GM12874 (cell line): Measurements from ENCODE around the gene FALEC.

Experiments used
- CTCF ChIP-seq: IDR thresholded peaks from 2 replicates; pipeline ENCODE4 v1.5.1; 2011; ENCODE audit warnings: low read depth, mild to moderate bottlenecking, control low read depth, low read length, moderate library complexity; ENCODE audit not compliant: insufficient read depth

Gene FALEC

GRCh38 chr1:150576794-150577556 lies 61.4 kb downstream of the FALEC start:
- TF ChIP-seq CTCF: no peak

DNA sequence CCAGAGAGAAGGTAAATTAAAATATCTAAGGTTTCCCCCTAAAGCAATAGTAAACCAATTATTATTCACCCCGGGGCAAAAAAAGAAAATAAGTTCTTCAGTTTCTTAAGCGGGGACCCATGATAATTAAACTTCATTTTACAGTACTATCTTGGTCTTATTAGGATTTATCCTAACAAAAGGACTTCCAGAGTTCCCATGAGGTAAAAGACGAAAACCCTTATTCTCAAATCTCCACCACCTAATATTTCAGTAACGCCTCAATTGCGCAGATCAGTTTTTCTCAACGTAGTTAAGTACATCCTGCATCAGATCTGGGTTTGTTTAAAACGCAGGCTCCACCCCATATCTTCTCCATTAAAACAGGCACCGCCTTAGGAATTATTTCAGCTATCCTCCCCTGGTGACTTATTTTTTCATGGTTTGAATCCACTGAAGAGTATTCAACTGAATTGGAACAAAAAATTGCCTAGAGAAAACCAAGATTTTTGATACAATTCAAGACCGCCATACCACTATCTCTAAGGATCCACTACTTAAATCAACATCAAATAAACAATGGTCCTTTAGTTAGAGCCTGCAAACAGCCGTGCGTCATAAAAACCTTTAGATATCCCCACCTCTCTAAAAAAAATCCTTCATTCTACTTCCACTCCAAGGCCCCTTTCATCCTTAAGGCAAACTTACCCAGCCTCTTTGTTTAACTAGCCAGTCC lies 62.2 kb downstream of the FALEC start:
- TF ChIP-seq CTCF: no peak

GRCh38 chr1:150578272-150579109 lies 62.9 kb downstream of the FALEC start:
- no peak for TF ChIP-seq CTCF

- TF ChIP-seq CTCF: no peak
Measured at GRCh38 chr1:150579110-150579944, 63.8 kb downstream of the FALEC start, which contains the start of gene MCL1. MCL1 (minus strand) TSS chr1:150579610; CDS start chr1:150579530, 80 bp downstream.

DNA sequence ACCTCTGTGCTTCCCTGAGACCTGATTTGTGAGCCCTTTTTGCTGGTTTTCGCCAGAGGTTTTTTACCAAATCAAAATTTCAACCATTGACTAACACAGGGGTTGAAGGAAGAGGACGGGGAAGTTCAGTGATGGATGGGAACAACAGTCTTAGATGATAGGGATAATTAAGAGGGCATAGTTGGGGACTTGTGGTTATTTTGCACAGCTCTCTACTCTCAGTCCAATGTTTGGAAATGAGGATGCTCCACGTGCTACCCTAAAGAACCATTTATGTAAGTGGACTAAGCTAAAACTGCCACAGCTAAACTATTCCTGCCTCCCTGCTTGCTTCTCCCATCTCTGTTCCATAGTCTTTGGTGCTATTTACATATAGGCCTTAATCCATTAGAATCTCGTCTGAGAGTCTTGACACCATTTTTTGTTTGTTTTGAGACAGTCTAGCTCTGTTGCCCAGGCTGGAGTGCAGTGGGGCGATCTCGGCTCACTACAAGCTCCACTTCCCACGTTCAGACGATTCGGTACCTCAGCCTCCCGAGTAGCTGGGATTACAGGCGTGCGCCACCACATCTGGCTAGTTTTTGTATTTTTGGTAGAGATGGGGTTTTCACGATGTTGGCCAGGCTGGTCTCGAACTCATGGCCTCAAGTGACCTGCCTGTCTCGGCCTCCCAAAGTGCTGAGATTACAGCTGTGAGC lies 64.5 kb downstream of the FALEC start:
- TF ChIP-seq CTCF: no peak

DNA sequence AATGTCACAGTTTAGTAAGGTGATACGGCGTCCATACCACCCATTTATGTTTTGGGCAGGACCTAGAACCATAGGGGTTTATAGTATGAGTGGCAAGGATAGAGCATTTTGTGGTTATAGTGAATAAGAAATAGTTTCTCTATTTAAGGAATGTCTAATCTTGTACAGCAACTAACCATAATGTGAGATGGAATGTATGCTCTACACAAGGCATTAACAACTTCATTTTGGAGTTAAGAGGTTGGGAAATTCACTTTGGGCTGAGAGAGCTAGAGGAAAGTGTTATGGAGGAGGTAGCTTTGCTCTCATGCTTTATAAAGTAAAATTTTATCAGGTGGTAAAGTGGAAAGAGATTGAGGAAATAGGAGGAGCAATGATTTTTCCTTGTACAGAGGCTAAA lies 66.8 kb downstream of the FALEC start:
- TF ChIP-seq CTCF: no peak
